Ascending aorta (tissue), 2 donors: ENCODE measurements around the gene ADO. TPM values are rescaled to one million over a fixed set of nuclear protein-coding genes. Genes with fewer than 3 reads are reported as not detected.

Experiments used
- DNase-seq, 2 donors: peaks; one replicate each; pipeline ENCODE4 v3.0.0-alpha.2; 2019; ENCODE audit warnings: low spot score in 2 of 2
- H3K27ac ChIP-seq, 2 donors: fragments of 200-600 bp; sonication (generic); one replicate each; pipeline ENCODE4 v1.5.1; 2016 to 2017; ENCODE audit warnings: mild to moderate bottlenecking in 1 of 2
- H3K27me3 ChIP-seq: fragments of 200-600 bp; sonication (generic); one replicate; pipeline ENCODE4 v1.5.1; 2017
- H3K36me3 ChIP-seq, 2 donors: fragments of 200-600 bp; sonication (generic); one replicate each; pipeline ENCODE4 v1.5.1; 2016
- H3K4me1 ChIP-seq, 2 donors: fragments of 200-600 bp; sonication (generic); one replicate each; pipeline ENCODE4 v1.5.1; 2016 to 2017; ENCODE audit warnings: mild to moderate bottlenecking in 1 of 2
- H3K4me3 ChIP-seq, 2 donors: fragments of 200-600 bp; sonication (generic); one replicate each; pipeline ENCODE4 v1.5.1; 2016 to 2017; ENCODE audit warnings: mild to moderate bottlenecking in 1 of 2
- H3K9me3 ChIP-seq, 2 donors: fragments of 200-600 bp; sonication (generic); one replicate each; pipeline ENCODE4 v1.5.1; 2016
- CTCF ChIP-seq, 3 experiments: fragments of 200-600 bp in 2 of 3; fragments of 450-650 bp in 1 of 3; sonication (generic) in 2 of 3; IDR thresholded peaks; one replicate each; pipeline ENCODE4 v1.5.1; 2016 to 2019; ENCODE audit warnings: antibody characterized with exemption in 3 of 3, mild to moderate bottlenecking in 1 of 3, moderate library complexity in 1 of 3
- intact Hi-C: fragments of 100-400 bp; cut with DNase I; formaldehyde crosslinking; loops from one replicate; pipeline ENCODE4 v1.15.1; 2023
- total RNA-seq: library from RNA; depleted of rRNA; stranded (reverse); fragments of >200 nt; gene quantifications from one replicate; pipeline ENCODE4 v1.1.0, GENCODE V29; 2016

The ADO gene
- total RNA-seq, 1 donor from 2014 or later: 22.1 TPM

GRCh38 chr10:62790019-62790555 is 14.4 kb upstream of the ADO start:
- Histone ChIP-seq H3K4me1 (peaks cover 0 to 2% of the 10 kb centered on the region in 2 donors), H3K9me3 (peaks cover 0 to 4% of the 10 kb centered on the region in 2 donors), H3K36me3 (no peaks in the 10 kb centered on the region), H3K4me3 (no peak overlapping the region), H3K27ac (no peak overlapping the region), H3K27me3 (no peaks in the 10 kb centered on the region)
- no peak for TF ChIP-seq CTCF (IDR thresholded peaks at IDR 0.05)
- intact Hi-C loops: no loop called here
- no peak for DNase-seq

DNA sequence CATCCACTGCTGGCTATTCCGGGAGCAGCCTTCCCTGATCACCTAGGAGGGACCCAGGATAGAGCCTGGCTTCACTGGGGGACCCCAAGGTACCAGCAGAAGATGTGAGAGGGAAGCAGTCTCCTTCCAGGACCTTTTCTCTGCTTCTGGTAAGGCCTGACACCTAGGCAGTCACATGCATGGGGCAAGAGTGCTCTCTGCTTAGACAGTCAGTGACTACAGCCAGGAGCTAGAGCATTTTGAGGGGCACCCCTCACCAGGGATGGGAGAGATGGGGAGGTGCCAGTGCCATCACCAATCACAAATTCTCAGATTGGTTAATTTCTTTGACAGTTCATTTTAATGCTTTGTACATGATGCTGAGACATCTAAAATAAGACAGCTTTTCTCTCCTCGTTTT is 13.9 kb upstream of the ADO start:
- Histone ChIP-seq H3K27ac (no peak overlapping the region), H3K27me3 (no peaks in the 10 kb centered on the region), H3K4me1 (peaks cover 0 to 2% of the 10 kb centered on the region in 2 donors), H3K36me3 (no peaks in the 10 kb centered on the region), H3K4me3 (no peak overlapping the region), H3K9me3 (no peaks in the 10 kb centered on the region)
- DNase-seq: no peak
- intact Hi-C loops: no loop called here
- no peak for TF ChIP-seq CTCF (IDR thresholded peaks at IDR 0.05)

DNA sequence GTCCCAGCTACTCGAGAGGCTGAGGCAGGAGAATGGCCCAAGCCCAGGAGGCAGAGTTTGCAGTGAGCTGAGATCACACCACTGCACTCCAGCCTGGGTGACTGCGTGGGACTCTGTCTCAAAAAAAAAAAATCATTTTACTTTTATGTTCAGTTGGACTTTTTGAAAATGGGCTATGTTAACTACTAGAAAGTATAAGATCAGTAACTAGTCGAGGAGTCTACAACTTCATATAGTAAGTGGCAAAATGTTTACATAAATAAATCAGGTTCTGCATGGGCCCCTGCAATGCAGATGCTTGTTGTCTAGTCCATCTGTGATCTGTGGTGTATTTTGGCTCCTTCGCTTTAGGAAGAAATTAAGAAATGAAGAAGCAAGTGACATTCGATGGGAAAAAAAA is 12.3 kb upstream of the ADO start:
- Histone ChIP-seq H3K27ac (no peak overlapping the region), H3K4me1 (peaks cover 0 to 2% of the 10 kb centered on the region in 2 donors), H3K36me3 (no peaks in the 10 kb centered on the region), H3K9me3 (no peaks in the 10 kb centered on the region), H3K4me3 (no peak overlapping the region), H3K27me3 (no peaks in the 10 kb centered on the region)
- intact Hi-C loops: no loop called here
- no peak for DNase-seq
- TF ChIP-seq CTCF (IDR thresholded peaks at IDR 0.05): no peak

DNA sequence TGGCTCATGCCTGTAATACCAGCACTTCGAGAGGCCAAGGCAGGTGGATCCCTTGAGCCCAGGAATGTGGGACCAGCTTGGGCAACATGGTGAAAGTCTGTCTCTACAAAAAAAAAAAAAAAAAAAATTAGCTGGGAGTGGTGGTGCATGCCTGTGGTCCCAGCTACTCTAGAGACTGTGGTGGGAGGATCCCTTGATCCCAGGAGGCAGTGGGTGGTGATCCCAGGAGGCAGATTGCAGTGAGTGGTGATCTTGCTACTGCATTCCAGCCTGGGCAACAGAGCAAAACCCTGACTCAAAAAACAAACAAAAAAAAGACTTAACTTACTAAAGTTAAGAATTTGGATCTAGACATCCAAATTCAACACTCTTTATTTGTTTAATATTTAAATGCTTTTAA is 10.2 kb upstream of the ADO start:
- no peak for TF ChIP-seq CTCF (IDR thresholded peaks at IDR 0.05)
- no peak for DNase-seq
- intact Hi-C loops: no loop called here

DNA sequence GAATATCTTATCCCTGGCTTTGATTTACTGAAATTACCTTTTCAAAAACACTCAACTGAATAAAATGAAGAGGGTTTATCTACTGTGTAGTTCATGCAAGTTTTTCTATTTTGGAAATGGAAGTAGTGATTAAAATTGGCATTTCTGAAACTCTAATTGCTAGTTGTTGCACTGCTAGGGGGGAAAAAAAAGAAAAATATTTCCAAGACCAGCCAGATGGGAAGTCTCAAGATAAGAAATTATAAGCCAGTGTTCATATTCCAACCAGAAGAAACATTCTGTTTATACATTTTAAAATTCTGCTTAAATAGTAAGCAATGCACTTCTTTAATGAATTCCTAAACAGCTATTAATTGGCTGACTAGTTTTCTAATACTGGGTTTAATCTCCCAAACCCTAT is 9.4 kb upstream of the ADO start:
- no peak for DNase-seq
- no peaks in the 10 kb centered on the region for H3K27me3 ChIP-seq
- no peaks in the 10 kb centered on the region for H3K9me3 ChIP-seq
- no peaks in the 10 kb centered on the region for H3K4me1 ChIP-seq
- no peak for TF ChIP-seq CTCF (IDR thresholded peaks at IDR 0.05)
- H3K4me3 ChIP-seq: no peak overlapping the region
- no peak overlapping the region for H3K27ac ChIP-seq
- intact Hi-C loops: no loop called here
- no peaks in the 10 kb centered on the region for H3K36me3 ChIP-seq

More for the DNA sequence above, 10.2 kb upstream of the ADO start:
- Histone ChIP-seq H3K4me1 (no peaks in the 10 kb centered on the region), H3K27me3 (no peaks in the 10 kb centered on the region), H3K9me3 (no peaks in the 10 kb centered on the region), H3K27ac (no peak overlapping the region), H3K36me3 (no peaks in the 10 kb centered on the region), H3K4me3 (no peak overlapping the region)

- intact Hi-C loops: no loop called here
- no peak for DNase-seq
These were observed 8.8 kb upstream of the ADO start for GRCh38 chr10:62795762-62796161.

More at GRCh38 chr10:62795762-62796161, 8.8 kb upstream of the ADO start:
- H3K36me3 ChIP-seq: no peaks in the 10 kb centered on the region
- H3K4me3 ChIP-seq: no peak overlapping the region
- H3K9me3 ChIP-seq: no peaks in the 10 kb centered on the region
- no peaks in the 10 kb centered on the region for H3K4me1 ChIP-seq
- TF ChIP-seq CTCF (IDR thresholded peaks at IDR 0.05): no peak
- H3K27ac ChIP-seq: no peak overlapping the region
- no peaks in the 10 kb centered on the region for H3K27me3 ChIP-seq
